ENCODE data around the gene LHX6. TPM values are rescaled to one million over a fixed set of nuclear protein-coding genes. Genes with fewer than 3 reads are reported as not detected.

Gene LHX6
- total and polyA plus RNA-seq, 3 donors from 2014 or later, result 8.8 to 11.5 (median 8.8) TPM

- H3K9me3 ChIP-seq, result no peaks in the 10 kb centered on the region
- H3K27ac ChIP-seq, result no peak overlapping the region
- no peaks in the 10 kb centered on the region for H3K36me3 ChIP-seq (ENCODE audit: low read depth, missing control alignments)
- H3K4me3 ChIP-seq, result no peak overlapping the region
- 34 to 51% methylated on average over 31 to 49 of the region's 51 CpGs for WGBS, 2 donors
- no peak for TF ChIP-seq CTCF (IDR thresholded peaks at IDR 0.05)
- peaks cover 8% of the 10 kb centered on the region for H3K27me3 ChIP-seq
- peaks cover 16% of the 10 kb centered on the region for H3K4me1 ChIP-seq
- DNase-seq, result no peak
- intact Hi-C loops (cut with DNase I; ENCODE audit: low total_unique reads), result no loop called here
These were observed 3.2 kb downstream of the LHX6 start for GRCh38 chr9:122225312-122226141.

DNA sequence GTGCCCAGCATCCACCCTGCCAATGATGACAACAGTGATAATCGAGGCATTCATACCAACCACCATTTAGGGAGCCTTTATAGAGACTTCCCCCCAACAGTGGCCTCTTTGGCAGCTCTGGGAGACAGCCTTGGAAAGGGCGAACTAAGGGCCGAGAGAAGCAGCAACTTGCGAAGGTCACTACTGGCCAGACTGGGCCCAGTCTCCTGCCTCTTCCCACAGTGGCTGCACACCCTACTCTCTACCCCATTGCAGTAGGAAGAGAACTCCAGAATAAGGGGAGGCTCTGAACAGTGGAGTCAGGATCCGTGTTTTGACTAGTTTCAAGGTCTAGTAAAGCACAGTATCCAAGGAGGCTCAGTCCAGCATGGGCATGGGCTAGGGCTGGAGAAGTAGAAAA is 5.3 kb downstream of the LHX6 start:
- WGBS, 2 donors, result 78 to 86% methylated on average over 5 of the region's 5 CpGs
- Histone ChIP-seq H3K36me3 (ENCODE audit: low read depth, missing control alignments) (no peaks in the 10 kb centered on the region), H3K4me3 (no peak overlapping the region), H3K9me3 (no peaks in the 10 kb centered on the region), H3K27me3 (peaks cover 10% of the 10 kb centered on the region), H3K4me1 (peaks cover 28% of the 10 kb centered on the region), H3K27ac (no peak overlapping the region)
- no peak for DNase-seq
- TF ChIP-seq CTCF (IDR thresholded peaks at IDR 0.05), result no peak
- TF ChIP-seq POLR2A (IDR thresholded peaks at IDR 0.05), result no peak
- intact Hi-C loops (cut with DNase I; ENCODE audit: low total_unique reads), result no loop called here

DNA sequence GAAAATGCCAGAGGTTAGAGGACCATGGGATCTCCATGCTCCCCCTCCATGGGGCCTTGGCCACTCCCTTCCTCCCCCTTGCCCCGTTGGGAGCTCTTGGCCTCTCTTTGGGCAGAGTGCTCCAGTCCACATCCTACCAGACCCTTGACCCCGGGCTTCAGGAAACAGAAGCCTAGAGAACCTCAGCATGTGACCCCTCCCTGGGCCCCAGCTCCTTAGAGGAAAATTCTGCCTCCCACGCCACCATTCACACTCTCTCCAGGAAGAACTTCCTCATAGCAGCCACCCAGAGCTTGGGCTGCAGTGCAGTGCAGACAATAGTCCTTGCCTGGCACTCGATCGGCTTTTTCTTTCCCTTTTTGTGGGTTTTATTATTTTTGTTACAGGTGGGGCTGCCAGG is 6.0 kb downstream of the LHX6 start:
- H3K4me1 ChIP-seq, result peaks cover 23% of the 10 kb centered on the region
- H3K27me3 ChIP-seq, result peaks cover 10% of the 10 kb centered on the region
- DNase-seq, result no peak

DNA sequence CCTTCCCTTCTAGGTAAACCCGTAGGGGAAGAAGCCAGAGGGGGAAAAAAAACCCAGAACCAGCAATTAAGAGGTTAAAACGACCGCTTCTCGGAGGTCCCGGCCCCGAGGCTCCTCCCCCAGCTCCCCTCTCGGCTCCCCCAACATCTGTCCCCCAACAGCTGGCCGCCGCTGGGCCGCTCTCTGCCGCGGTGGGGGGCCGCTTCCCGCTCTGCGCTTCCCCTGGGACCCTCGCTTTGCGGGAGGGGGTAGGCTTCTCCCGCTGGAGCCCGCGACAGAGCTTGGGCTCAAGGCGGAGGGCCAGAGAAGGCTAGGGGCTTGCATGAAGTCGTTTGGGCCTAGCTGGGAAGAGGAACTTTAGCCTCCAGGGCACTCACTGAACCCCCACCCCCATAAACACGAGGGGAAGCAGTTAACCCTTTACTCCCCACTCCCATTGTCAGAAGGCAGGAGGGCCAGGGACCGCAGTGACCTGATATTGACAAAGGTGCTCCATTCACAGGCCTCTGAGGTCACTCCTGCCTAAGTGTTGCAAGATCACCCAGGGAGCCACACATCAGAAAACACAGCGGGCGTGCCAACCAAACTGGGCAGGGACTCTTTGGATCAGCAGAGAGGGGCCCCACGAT is 7.5 kb downstream of the LHX6 start:
- Histone ChIP-seq H3K9me3 (no peaks in the 10 kb centered on the region), H3K36me3 (ENCODE audit: low read depth, missing control alignments) (no peaks in the 10 kb centered on the region), H3K4me1 (peaks cover 17% of the 10 kb centered on the region), H3K4me3 (no peak overlapping the region), H3K27me3 (peaks cover 6% of the 10 kb centered on the region), H3K27ac (no peak overlapping the region)
- intact Hi-C loops (cut with DNase I; ENCODE audit: low total_unique reads), result no loop called here
- no peak for TF ChIP-seq POLR2A (IDR thresholded peaks at IDR 0.05)
- no peak for TF ChIP-seq CTCF (IDR thresholded peaks at IDR 0.05)
- WGBS, 2 donors, result 15 to 21% methylated on average over 20 to 21 of the region's 27 CpGs
- DNase-seq, result no peak

More for the DNA sequence above, 6.0 kb downstream of the LHX6 start:
- no peaks in the 10 kb centered on the region for H3K9me3 ChIP-seq
- intact Hi-C loops (cut with DNase I; ENCODE audit: low total_unique reads), result no loop called here
- WGBS, 2 donors, result 48 to 72% methylated on average over 5 of the region's 5 CpGs
- no peaks in the 10 kb centered on the region for H3K36me3 ChIP-seq (ENCODE audit: low read depth, missing control alignments)
- H3K27ac ChIP-seq, result no peak overlapping the region
- TF ChIP-seq POLR2A (IDR thresholded peaks at IDR 0.05), result no peak
- no peak for TF ChIP-seq CTCF (IDR thresholded peaks at IDR 0.05)
- no peak overlapping the region for H3K4me3 ChIP-seq
